Hematopoietic multipotent progenitor cell treated with erythropoietin and hydrocortisone succinate and interleukin-3 and kit ligand, for 15 days (in vitro differentiated cells): ENCODE data around the gene DCDC1.

Experiments used
- DNase-seq: peaks from one replicate; pipeline ENCODE4 v3.0.0-alpha.2; 2015; ENCODE audit warnings: low spot score

Gene DCDC1

GRCh38 chr11:30852645-30853044 lies 516.9 kb downstream of the DCDC1 start:
- DNase-seq, result no peak

DNA sequence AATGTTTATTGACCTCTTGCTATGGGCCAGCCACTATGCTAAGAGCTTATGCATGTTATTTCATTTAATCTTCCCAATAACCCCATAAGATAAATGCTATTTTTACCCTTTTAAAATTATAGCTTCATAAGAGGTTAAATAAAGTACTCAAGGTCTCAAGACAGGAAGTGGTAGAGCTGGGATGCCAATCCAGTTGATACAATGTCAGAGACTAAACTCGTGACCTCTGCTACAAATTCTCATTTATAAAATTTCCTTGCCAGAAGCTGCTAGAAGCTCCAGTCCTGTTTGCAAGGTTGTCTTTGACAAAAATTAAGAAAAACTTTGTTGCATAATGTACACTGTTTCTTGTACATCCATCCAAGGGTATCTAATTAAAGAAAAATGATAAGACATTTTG lies 517.4 kb downstream of the DCDC1 start:
- DNase-seq, result no peak

- no peak for DNase-seq
Observed at GRCh38 chr11:30837252-30837651, 532.3 kb downstream of the DCDC1 start.

DNA sequence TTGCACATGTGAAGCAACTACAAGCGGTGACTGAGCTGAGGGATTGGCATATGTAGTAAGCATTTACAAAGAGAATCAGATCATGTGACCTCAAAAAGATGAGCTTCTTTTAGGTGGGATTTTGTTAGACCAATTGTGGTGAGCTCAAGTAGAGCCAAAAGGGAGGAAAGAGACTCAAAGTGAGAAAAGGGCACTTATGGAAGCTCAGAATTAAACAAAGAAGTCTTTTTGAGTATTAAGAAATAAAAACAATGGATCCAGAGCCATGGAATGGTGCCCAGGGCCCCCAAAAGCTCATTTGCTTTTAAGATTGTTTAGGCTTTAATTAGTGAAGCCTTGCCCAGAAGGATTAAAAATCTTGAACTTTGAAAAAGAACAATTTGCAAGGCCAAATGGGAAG lies 536.7 kb downstream of the DCDC1 start:
- no peak for DNase-seq

DNA sequence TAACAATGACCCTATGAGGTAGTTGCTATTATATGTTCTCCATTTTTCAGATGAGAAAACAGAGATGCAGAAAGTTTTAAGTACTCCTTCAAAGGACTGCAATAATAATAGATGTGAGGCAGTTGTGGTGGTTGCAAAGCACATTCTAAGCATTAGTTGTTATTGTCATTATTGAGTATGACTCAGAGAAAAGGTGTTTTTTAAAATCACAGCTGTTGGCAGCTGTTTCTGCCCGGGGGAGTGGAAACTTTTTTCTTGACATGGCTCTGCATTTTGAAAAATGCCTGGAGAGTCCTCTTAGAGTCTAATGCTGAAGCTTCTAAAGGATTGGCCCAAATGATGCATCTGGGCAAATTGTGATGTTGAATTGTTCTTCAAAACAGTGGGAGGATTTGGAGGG lies 538.9 kb downstream of the DCDC1 start:
- DNase-seq, result no peak

DNA sequence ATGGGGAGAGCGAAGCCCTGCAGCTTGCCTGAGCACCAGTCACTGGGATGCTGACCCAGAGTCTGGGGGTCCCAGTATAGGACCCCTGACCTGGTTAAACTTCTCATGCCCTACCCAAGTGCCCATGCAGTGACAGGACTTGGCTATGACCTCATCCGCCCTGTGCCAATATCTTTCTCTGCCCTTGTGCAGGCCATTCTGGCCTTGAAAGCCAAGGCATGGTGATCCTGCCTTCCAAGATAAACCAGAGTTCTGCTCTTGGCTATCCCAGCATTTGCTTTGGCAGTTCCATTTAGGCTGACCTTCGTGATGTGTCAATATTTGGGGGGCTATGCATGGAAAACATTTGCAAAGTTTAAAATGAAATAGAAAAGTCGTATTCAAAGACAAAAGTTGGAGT lies 542.6 kb downstream of the DCDC1 start:
- DNase-seq, result no peak

- DNase-seq, result no peak
Observed at GRCh38 chr11:30825723-30826122, 543.8 kb downstream of the DCDC1 start.

GRCh38 chr11:30823119-30823518 lies 546.4 kb downstream of the DCDC1 start:
- no peak for DNase-seq

DNA sequence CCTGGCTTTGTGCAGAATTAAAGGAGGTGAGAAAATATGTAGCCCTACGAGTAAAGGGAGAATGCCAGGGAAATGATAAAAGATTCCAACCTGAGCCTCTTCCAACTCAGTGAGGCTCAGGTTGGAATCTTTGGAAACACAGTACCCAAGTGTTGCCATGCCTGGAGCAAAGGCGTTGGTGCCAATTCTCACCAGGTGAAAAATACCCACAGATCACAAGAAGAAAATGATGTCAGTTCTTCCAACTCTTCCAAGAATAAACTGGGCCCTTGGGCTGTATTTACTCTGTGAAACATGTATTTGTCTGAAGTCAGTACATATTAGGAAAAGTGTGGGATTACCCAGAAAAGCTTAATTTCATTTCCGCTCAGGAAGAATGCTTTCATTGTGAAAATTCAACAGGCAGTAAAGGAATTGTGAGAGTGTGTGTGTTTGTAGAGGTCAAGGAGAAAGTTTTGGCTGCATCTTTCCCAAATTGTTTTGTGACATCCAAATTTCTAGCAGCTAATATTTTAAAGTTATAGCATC lies 548.0 kb downstream of the DCDC1 start:
- no peak for DNase-seq

DNA sequence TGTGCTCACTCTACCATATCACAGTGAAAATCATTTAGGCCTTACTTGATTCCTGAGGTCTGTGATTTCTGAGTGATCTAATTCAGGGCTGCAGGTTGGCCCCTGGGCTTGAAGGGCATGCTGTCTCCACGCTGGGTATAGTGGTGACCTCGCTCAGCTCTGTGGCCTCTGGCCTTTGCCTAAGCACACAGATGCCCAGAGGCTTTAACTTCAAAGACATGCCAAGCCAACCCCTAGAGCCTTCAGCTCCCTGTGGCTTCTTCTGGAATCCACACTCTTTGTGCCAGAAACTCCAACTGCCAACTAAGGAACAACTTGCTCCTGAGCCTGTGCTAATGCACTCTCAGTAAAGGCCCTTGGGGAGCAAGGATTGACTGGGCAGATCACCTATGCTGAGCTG lies 550.8 kb downstream of the DCDC1 start:
- DNase-seq, result no peak

- no peak for DNase-seq
Observed at GRCh38 chr11:30816959-30817880, 552.3 kb downstream of the DCDC1 start.

DNA sequence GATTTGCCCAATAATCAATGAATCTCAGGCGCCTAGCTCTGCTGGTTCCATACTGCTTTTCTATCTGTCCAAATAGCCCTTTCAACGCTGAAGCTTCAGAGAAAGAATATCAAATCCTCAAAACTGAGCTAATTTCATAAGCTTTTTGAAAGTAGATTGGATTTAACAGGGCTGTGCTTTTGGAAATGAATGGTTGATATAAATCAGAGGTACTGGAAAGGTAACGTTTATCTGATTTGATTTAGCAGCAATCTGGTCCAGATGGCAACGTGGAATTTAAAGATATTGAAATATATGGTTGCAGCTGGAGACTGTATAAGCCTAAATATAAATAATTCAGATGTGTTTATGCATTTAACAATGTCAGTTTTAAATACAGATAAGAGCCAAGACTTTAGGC lies 553.9 kb downstream of the DCDC1 start:
- DNase-seq, result no peak

DNA sequence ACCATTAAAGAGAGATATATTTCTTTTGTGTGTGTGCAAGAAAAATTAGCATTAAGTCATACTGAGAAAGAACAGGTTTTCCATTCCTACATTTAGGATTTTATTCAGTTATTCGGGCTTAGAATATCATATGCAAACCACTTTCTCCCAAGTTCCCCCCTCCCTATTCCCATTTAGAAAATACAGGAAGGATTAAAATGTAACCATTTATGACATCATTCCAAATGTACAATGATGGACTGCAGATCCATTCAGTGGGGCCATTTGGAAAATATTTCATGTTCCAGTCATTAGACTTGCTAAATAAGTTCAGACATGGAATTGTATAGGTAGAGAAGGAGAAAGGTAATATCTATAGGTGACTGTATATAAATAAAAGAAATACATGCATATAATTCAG lies 554.8 kb downstream of the DCDC1 start:
- no peak for DNase-seq
